T-helper 1 cell (primary cell): Measurements from ENCODE around the gene PSMG4.
A peak's percentile ranks its signal among the peaks of the same experiment; 100 is the strongest.

ENCODE experiments used
- DNase-seq, 5 donors: peaks; one replicate each; pipeline ENCODE4 v3.0.0-alpha.2; 2012 to 2020

The PSMG4 gene

GRCh38 chr6:3252861-3253596 is 5.7 kb upstream of the PSMG4 start:
- DNase-seq, result no peak

- DNase-seq, result no peak
Observed at GRCh38 chr6:3253597-3253961, 5.2 kb upstream of the PSMG4 start.

- no peak for DNase-seq
Observed at GRCh38 chr6:3258201-3258600, 546 bp upstream of the PSMG4 start.

- DNase-seq, result peak in 1 of 5 donors; percentile 41
Observed at GRCh38 chr6:3259491-3259958, 778 bp downstream of the PSMG4 start.

- no peak for DNase-seq
Observed at GRCh38 chr6:3260296-3260695, 1.5 kb downstream of the PSMG4 start.

- DNase-seq, result no peak
Observed at GRCh38 chr6:3260772-3261517, 2.2 kb downstream of the PSMG4 start.

GRCh38 chr6:3261518-3261820 is 2.7 kb downstream of the PSMG4 start:
- DNase-seq, result no peak

- DNase-seq, result no peak
Observed at GRCh38 chr6:3261921-3262320, 3.2 kb downstream of the PSMG4 start.

- no peak for DNase-seq
Observed at GRCh38 chr6:3263096-3263495, 4.3 kb downstream of the PSMG4 start.

GRCh38 chr6:3264356-3264755 is 5.6 kb downstream of the PSMG4 start:
- DNase-seq, result no peak

GRCh38 chr6:3265671-3266070 is 6.9 kb downstream of the PSMG4 start:
- DNase-seq, result no peak

GRCh38 chr6:3266170-3266569 is 7.4 kb downstream of the PSMG4 start:
- no peak for DNase-seq

GRCh38 chr6:3267162-3267561 is 8.4 kb downstream of the PSMG4 start:
- DNase-seq, result no peak

- DNase-seq, result no peak
Observed at GRCh38 chr6:3268680-3269079, 9.9 kb downstream of the PSMG4 start.

- no peak for DNase-seq
Observed at GRCh38 chr6:3269281-3269975, 10.7 kb downstream of the PSMG4 start.

GRCh38 chr6:3270258-3270657 is 11.5 kb downstream of the PSMG4 start:
- DNase-seq, result no peak

- DNase-seq, result no peak
Observed at GRCh38 chr6:3271756-3272155, 13.0 kb downstream of the PSMG4 start.

- no peak for DNase-seq
Observed at GRCh38 chr6:3272911-3273547, 14.3 kb downstream of the PSMG4 start.

- no peak for DNase-seq
Observed at GRCh38 chr6:3273707-3274521, 15.2 kb downstream of the PSMG4 start.

- no peak for DNase-seq
Observed at GRCh38 chr6:3276174-3277167, 17.7 kb downstream of the PSMG4 start.

- DNase-seq, result no peak
Observed at GRCh38 chr6:3277251-3277650, 18.5 kb downstream of the PSMG4 start.
